ENCODE results near the gene SERGEF. TPM values are rescaled to one million over a fixed set of nuclear protein-coding genes. Genes with fewer than 3 reads are reported as not detected.

The SERGEF gene
- total RNA-seq, 4 donors from 2014 or later = 18.9 to 23.9 (median 20.6) TPM

- no peak for DNase-seq (ENCODE audit: low spot score)
- ATAC-seq (ENCODE audit: low FRiP score) = no peak
- TF ChIP-seq, protein P1, sequence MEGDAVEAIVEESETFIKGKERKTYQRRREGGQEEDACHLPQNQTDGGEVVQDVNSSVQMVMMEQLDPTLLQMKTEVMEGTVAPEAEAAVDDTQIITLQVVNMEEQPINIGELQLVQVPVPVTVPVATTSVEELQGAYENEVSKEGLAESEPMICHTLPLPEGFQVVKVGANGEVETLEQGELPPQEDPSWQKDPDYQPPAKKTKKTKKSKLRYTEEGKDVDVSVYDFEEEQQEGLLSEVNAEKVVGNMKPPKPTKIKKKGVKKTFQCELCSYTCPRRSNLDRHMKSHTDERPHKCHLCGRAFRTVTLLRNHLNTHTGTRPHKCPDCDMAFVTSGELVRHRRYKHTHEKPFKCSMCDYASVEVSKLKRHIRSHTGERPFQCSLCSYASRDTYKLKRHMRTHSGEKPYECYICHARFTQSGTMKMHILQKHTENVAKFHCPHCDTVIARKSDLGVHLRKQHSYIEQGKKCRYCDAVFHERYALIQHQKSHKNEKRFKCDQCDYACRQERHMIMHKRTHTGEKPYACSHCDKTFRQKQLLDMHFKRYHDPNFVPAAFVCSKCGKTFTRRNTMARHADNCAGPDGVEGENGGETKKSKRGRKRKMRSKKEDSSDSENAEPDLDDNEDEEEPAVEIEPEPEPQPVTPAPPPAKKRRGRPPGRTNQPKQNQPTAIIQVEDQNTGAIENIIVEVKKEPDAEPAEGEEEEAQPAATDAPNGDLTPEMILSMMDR (IDR thresholded peaks at IDR 0.05) = no peak
These were observed 205.8 kb downstream of the SERGEF start for GRCh38 chr11:17807034-17807433.

- ATAC-seq (ENCODE audit: low FRiP score) = no peak
- no peak for DNase-seq (ENCODE audit: low spot score)
- TF ChIP-seq, protein P1 (IDR thresholded peaks at IDR 0.05) = no peak
These were observed 207.0 kb downstream of the SERGEF start for GRCh38 chr11:17805873-17806272.

DNA sequence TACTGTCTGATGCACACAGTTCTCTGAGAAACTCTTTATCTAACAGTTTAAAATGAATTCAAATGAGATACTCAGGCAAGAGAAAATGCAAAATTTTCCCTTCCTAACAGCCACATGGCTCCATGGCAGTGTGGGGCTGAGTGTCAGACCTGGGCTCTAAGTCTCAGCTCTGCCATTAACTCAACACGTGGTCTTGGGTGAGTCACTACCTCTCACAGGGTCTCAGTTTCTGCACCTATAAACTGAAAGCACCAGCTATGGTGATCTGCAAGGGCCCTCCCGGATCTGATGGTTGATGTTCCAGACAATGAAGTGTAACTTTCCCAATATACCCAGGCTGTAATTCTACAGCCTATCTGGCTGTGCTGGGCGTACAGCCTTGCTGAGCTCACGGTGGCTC, 207.8 kb downstream of the SERGEF start:
- ATAC-seq (ENCODE audit: low FRiP score) = no peak
- TF ChIP-seq, protein P1 (IDR thresholded peaks at IDR 0.05) = no peak

GRCh38 chr11:17803754-17804334, 209.0 kb downstream of the SERGEF start:
- TF ChIP-seq, protein P1 (IDR thresholded peaks at IDR 0.05) = no peak
- ATAC-seq (ENCODE audit: low FRiP score) (no peak), DNase-seq (ENCODE audit: low spot score) (no peak)

More for the DNA sequence above, 207.8 kb downstream of the SERGEF start:
- DNase-seq (ENCODE audit: low spot score) = no peak

DNA sequence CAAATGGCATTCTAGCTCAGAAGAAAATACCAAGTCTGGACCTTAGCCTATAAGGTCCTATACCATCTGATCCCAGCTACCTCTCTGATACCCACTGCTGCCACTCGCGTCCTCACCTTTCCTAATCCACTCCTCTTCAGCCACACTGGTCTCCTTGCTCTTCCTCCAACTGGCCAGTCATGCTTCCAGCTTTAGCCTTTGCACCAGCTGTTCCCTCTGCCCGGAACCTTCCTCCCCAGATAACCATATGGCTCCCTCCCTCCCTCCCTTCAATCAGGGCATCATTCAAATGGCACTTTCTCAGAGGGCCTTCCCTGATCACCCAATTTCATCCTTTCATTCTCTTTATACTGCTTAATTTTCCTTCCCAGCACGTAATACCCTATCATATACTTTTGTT, 210.4 kb downstream of the SERGEF start:
- ATAC-seq (ENCODE audit: low FRiP score) = no peak
- DNase-seq (ENCODE audit: low spot score) = no peak
- TF ChIP-seq, protein P1 (IDR thresholded peaks at IDR 0.05) = no peak

GRCh38 chr11:17801166-17801565, 211.7 kb downstream of the SERGEF start:
- no peak for ATAC-seq (ENCODE audit: low FRiP score)
- DNase-seq (ENCODE audit: low spot score) = no peak
- TF ChIP-seq, protein P1 (IDR thresholded peaks at IDR 0.05) = no peak

DNA sequence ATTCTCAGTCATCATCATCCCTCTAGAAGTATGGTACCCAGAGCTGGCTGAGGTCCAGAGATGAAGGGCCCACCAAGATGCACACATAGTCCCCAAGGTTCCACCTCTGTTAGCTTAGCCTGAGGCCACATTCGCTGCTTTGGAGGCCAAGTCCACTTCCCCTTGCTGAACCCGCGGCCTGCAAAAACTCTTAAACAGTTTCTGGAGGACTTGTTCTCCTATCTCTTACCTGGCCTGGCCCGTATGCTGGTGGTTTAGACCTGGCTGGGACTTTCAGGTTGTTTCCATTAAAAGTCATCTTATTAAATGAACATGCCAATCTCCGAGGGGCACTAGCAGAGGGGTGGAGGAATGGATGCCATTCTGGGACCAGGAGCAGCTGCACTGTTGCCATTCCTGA, 213.7 kb downstream of the SERGEF start:
- DNase-seq (ENCODE audit: low spot score) (no peak), ATAC-seq (ENCODE audit: low FRiP score) (no peak)
- TF ChIP-seq, protein P1 (IDR thresholded peaks at IDR 0.05) = no peak

Measured in omental fat pad (tissue), 4 donors.